Coronary artery (tissue), 2 donors: Measurements from ENCODE around the gene UBE2E2.
"Not testable (repeated sequence)": the region's sequence is repeated elsewhere in the genome, so short reads cannot be mapped to it uniquely, and the experiment has no call there.

ENCODE experiments used
- DNase-seq: peaks from one replicate; pipeline ENCODE4 v3.0.0-alpha.2; 2017; ENCODE audit warnings: low spot score
- H3K27ac ChIP-seq, 2 donors: fragments of 200-600 bp; sonication (generic); one replicate each; pipeline ENCODE4 v1.5.1; 2016 to 2019
- H3K4me3 ChIP-seq: fragments of 200-600 bp; sonication (generic); 2 replicates; pipeline ENCODE4 v1.5.1; 2016; ENCODE audit warnings: mild to moderate bottlenecking, moderate library complexity
- CTCF ChIP-seq: fragments of 200-600 bp; sonication (generic); IDR thresholded peaks from one replicate; pipeline ENCODE4 v1.5.1; 2019; ENCODE audit warnings: antibody characterized with exemption

The UBE2E2 gene

GRCh38 chr3:23615068-23615467 lies 411.9 kb downstream of the UBE2E2 start:
- no peak for TF ChIP-seq CTCF
- Histone ChIP-seq H3K4me3 (no peak overlapping the region), H3K27ac (no peak overlapping the region)
- no peak for DNase-seq

- not testable (repeated sequence) for H3K4me3 ChIP-seq, DNase-seq, H3K27ac ChIP-seq
These were observed 415.3 kb downstream of the UBE2E2 start for GRCh38 chr3:23618475-23618874.

GRCh38 chr3:23619705-23620637 lies 416.8 kb downstream of the UBE2E2 start:
- no peak for TF ChIP-seq CTCF
- DNase-seq, result no peak
- Histone ChIP-seq H3K27ac (no peak overlapping the region), H3K4me3 (no peak overlapping the region)

- DNase-seq, result no peak
- no peak overlapping the region for H3K4me3 ChIP-seq
- no peak overlapping the region for H3K27ac ChIP-seq
- no peak for TF ChIP-seq CTCF
These were observed 417.5 kb downstream of the UBE2E2 start for GRCh38 chr3:23620638-23621015.

- no peak overlapping the region for H3K27ac ChIP-seq
- no peak overlapping the region for H3K4me3 ChIP-seq
- DNase-seq, result no peak
- TF ChIP-seq CTCF, result no peak
These were observed 420.7 kb downstream of the UBE2E2 start for GRCh38 chr3:23623844-23624243.

GRCh38 chr3:23624305-23624704 lies 421.2 kb downstream of the UBE2E2 start:
- Histone ChIP-seq H3K4me3 (no peak overlapping the region), H3K27ac (no peak overlapping the region)
- TF ChIP-seq CTCF, result no peak
- no peak for DNase-seq

- no peak for TF ChIP-seq CTCF
- no peak overlapping the region for H3K27ac ChIP-seq
These were observed 423.3 kb downstream of the UBE2E2 start for GRCh38 chr3:23626442-23626841.

More at GRCh38 chr3:23626442-23626841, 423.3 kb downstream of the UBE2E2 start:
- DNase-seq, result no peak
- H3K4me3 ChIP-seq, result no peak overlapping the region
